ENCODE measurements around the gene ADI1.

ADI1 gene

DNA sequence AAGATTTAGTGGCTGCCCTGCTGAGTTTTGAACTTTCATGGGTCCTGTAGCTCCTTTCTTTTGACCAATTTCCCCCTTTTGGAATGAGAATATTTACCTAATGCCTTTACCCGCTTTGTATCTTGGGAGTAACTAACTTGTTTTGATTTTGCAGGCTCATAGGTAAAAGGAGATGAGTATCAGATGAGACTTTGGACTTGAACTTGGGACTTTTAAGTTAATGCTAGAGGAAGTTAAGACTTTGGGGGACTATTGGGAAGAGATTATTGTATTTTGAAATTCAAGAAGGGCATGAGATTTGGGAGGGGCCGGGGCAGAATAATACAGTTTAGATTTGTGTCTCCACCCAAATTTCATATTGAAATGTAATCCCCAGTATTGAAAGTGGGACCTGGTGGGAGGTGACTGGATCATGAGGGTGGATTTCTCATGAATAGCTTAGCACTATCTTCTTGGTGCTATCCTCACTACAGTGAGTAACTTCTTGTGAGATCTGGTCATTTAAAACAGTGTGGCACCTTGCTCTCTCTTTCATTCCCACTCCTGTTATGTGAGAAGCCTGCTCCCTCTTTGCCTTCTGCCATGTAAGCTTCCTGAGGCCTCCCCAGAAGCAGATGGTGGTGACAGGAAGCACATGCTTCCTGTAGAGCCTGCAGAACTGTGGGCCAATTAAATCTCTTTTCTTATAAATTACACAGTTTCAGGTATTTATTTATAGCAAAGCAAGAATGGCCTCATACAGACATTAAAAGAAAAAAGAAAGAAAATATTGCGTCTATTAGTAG is 6.1 kb downstream of the ADI1 start:
- H3K9me2 ChIP-seq (replicated peaks; ENCODE audit: insufficient read depth, low read length): no peaks in the 10 kb centered on the region
- peaks cover 11% of the 10 kb centered on the region for H3K79me2 ChIP-seq (ENCODE audit: insufficient read depth, low read length)
- no peak overlapping the region for H3K4me2 ChIP-seq (ENCODE audit: low read depth, low read length, poor library complexity, severe bottlenecking)
- TF ChIP-seq, protein P1, sequence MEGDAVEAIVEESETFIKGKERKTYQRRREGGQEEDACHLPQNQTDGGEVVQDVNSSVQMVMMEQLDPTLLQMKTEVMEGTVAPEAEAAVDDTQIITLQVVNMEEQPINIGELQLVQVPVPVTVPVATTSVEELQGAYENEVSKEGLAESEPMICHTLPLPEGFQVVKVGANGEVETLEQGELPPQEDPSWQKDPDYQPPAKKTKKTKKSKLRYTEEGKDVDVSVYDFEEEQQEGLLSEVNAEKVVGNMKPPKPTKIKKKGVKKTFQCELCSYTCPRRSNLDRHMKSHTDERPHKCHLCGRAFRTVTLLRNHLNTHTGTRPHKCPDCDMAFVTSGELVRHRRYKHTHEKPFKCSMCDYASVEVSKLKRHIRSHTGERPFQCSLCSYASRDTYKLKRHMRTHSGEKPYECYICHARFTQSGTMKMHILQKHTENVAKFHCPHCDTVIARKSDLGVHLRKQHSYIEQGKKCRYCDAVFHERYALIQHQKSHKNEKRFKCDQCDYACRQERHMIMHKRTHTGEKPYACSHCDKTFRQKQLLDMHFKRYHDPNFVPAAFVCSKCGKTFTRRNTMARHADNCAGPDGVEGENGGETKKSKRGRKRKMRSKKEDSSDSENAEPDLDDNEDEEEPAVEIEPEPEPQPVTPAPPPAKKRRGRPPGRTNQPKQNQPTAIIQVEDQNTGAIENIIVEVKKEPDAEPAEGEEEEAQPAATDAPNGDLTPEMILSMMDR (IDR thresholded peaks at IDR 0.05; ENCODE audit: insufficient read depth, low read length, poor library complexity, severe bottlenecking): no peak
- no peak for TF ChIP-seq EZH2phosphoT487 (conservative IDR thresholded peaks at IDR 0.05; ENCODE audit: low read length)
- H3K9ac ChIP-seq (ENCODE audit: low read length): no peak overlapping the region
- H3K36me3 ChIP-seq (ENCODE audit: low read length): peaks cover 5% of the 10 kb centered on the region; the same call in 1 of the 2 replicates
- H3K27me3 ChIP-seq (ENCODE audit: low read length): no peaks in the 10 kb centered on the region
- H3K9me3 ChIP-seq (ENCODE audit: insufficient read depth, low read length): no peaks in the 10 kb centered on the region
- H3F3A ChIP-seq (ENCODE audit: insufficient read depth): no peaks in the 10 kb centered on the region
- no peaks in the 10 kb centered on the region for H4K20me1 ChIP-seq (ENCODE audit: low read depth, low read length)
- H2AFZ ChIP-seq (ENCODE audit: low read depth, low read length, severe bottlenecking): no peak overlapping the region
- no peak overlapping the region for H3K4me3 ChIP-seq (ENCODE audit: insufficient read depth, low read length, poor library complexity, severe bottlenecking)
- no peak overlapping the region for H3K27ac ChIP-seq (ENCODE audit: low read depth, low read length)

GRCh38 chr2:3512086-3512485 is 7.2 kb downstream of the ADI1 start:
- H3K27me3 ChIP-seq (ENCODE audit: low read length): no peaks in the 10 kb centered on the region
- H3F3A ChIP-seq (ENCODE audit: insufficient read depth): no peaks in the 10 kb centered on the region
- H3K4me3 ChIP-seq (ENCODE audit: insufficient read depth, low read length, poor library complexity, severe bottlenecking): no peak overlapping the region
- H3K9ac ChIP-seq (ENCODE audit: low read length): no peak overlapping the region
- no peak overlapping the region for H2AFZ ChIP-seq (ENCODE audit: low read depth, low read length, severe bottlenecking)
- H3K4me2 ChIP-seq (ENCODE audit: low read depth, low read length, poor library complexity, severe bottlenecking): no peak overlapping the region
- peaks cover 5% of the 10 kb centered on the region; the same call in 1 of the 2 replicates for H3K36me3 ChIP-seq (ENCODE audit: low read length)
- no peaks in the 10 kb centered on the region for H3K9me3 ChIP-seq (ENCODE audit: insufficient read depth, low read length)
- H4K20me1 ChIP-seq (ENCODE audit: low read depth, low read length): no peaks in the 10 kb centered on the region
- H3K79me2 ChIP-seq (ENCODE audit: insufficient read depth, low read length): 0 out of 2 replicates have a peak, but pooled peaks cover under 1% of the 10 kb centered on the region
- TF ChIP-seq, protein P1 (IDR thresholded peaks at IDR 0.05; ENCODE audit: insufficient read depth, low read length, poor library complexity, severe bottlenecking): no peak
- H3K9me2 ChIP-seq (replicated peaks; ENCODE audit: insufficient read depth, low read length): no peaks in the 10 kb centered on the region
- H3K27ac ChIP-seq (ENCODE audit: low read depth, low read length): no peak overlapping the region

DNA sequence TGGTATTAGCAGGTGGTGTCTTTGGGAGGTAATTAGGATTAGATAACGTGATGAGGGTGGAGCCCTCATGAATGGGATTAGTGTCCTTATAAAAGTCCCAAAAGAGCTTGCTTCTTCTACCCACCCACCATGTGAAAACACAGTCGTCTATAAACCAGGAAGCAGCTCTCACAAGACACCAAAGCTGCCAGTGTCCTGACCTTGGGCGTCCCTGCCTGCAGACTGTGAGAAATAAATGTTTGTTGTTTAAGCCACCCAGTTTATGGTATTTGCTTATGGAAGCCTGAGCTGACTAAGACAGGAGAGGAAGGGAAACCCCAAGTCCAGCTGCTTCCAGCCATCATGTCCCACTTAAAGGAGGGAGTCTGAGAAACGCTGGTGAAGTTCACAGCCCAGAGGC is 13.6 kb downstream of the ADI1 start:
- Histone ChIP-seq H3K36me3 (ENCODE audit: low read length) (no peaks in the 10 kb centered on the region), H3K79me2 (ENCODE audit: insufficient read depth, low read length) (no peaks in the 10 kb centered on the region), H4K20me1 (ENCODE audit: low read depth, low read length) (no peaks in the 10 kb centered on the region), H3K9me2 (replicated peaks; ENCODE audit: insufficient read depth, low read length) (no peaks in the 10 kb centered on the region), H3K4me2 (ENCODE audit: low read depth, low read length, poor library complexity, severe bottlenecking) (no peak overlapping the region), H3K27ac (ENCODE audit: low read depth, low read length) (no peak overlapping the region), H3K9me3 (ENCODE audit: insufficient read depth, low read length) (no peaks in the 10 kb centered on the region), H2AFZ (ENCODE audit: low read depth, low read length, severe bottlenecking) (no peak overlapping the region), H3K27me3 (ENCODE audit: low read length) (no peaks in the 10 kb centered on the region), H3K9ac (ENCODE audit: low read length) (no peak overlapping the region), H3F3A (ENCODE audit: insufficient read depth) (no peaks in the 10 kb centered on the region), H3K4me3 (ENCODE audit: insufficient read depth, low read length, poor library complexity, severe bottlenecking) (no peak overlapping the region)
- no peak for TF ChIP-seq EZH2phosphoT487 (conservative IDR thresholded peaks at IDR 0.05; ENCODE audit: low read length)
- TF ChIP-seq, protein P1 (IDR thresholded peaks at IDR 0.05; ENCODE audit: insufficient read depth, low read length, poor library complexity, severe bottlenecking): no peak
